GM18868 (cell line): ENCODE data around the gene MDFI.

ENCODE experiments used
- ATAC-seq: cut with Tn5 transposase; IDR thresholded peaks from one replicate; pipeline ENCODE4 v1.9.1; 2021; ENCODE audit warnings: mild to moderate bottlenecking, moderate library complexity; ENCODE audit not compliant: unreplicated experiment

The MDFI gene

GRCh38 chr6:41648070-41648585 is 9.9 kb downstream of the MDFI start:
- no peak for ATAC-seq

- no peak for ATAC-seq
Observed at GRCh38 chr6:41648921-41649320, 10.7 kb downstream of the MDFI start.

- ATAC-seq = no peak
Observed at GRCh38 chr6:41649596-41649995, 11.3 kb downstream of the MDFI start.

GRCh38 chr6:41650120-41650519 is 11.9 kb downstream of the MDFI start:
- ATAC-seq = no peak

- no peak for ATAC-seq
Observed at GRCh38 chr6:41651246-41651961, 13.1 kb downstream of the MDFI start.

- no peak for ATAC-seq
Observed at GRCh38 chr6:41651962-41652657, 13.8 kb downstream of the MDFI start.

GRCh38 chr6:41652866-41653652 is 14.8 kb downstream of the MDFI start:
- no peak for ATAC-seq

GRCh38 chr6:41653691-41654090 is 15.4 kb downstream of the MDFI start:
- ATAC-seq = no peak

GRCh38 chr6:41654151-41654697 is 16.0 kb downstream of the MDFI start:
- ATAC-seq = no peak

GRCh38 chr6:41654698-41655151 is 16.5 kb downstream of the MDFI start:
- ATAC-seq = no peak

- ATAC-seq = no peak
Observed at GRCh38 chr6:41655176-41655575, 16.9 kb downstream of the MDFI start.

GRCh38 chr6:41655646-41656001 is 17.4 kb downstream of the MDFI start:
- ATAC-seq = no peak

GRCh38 chr6:41656002-41656691 is 17.9 kb downstream of the MDFI start:
- ATAC-seq = no peak

GRCh38 chr6:41657131-41658094 is 19.1 kb downstream of the MDFI start:
- no peak for ATAC-seq

GRCh38 chr6:41658636-41659035 is 20.4 kb downstream of the MDFI start:
- ATAC-seq = no peak

GRCh38 chr6:41659935-41660334 is 21.7 kb downstream of the MDFI start:
- no peak for ATAC-seq

GRCh38 chr6:41663568-41663967 is 25.3 kb downstream of the MDFI start:
- no peak for ATAC-seq

- ATAC-seq = no peak
Observed at GRCh38 chr6:41664271-41664670, 26.0 kb downstream of the MDFI start.

- ATAC-seq = no peak
Observed at GRCh38 chr6:41667195-41667594, 28.9 kb downstream of the MDFI start.

- no peak for ATAC-seq
Observed at GRCh38 chr6:41668968-41669367, 30.7 kb downstream of the MDFI start.
